Activated CD4-positive, alpha-beta T cell treated with anti-CD3 and anti-CD28 coated beads, Interleukin-2, amount 50 U/mL, for 24 hours (primary cell): ENCODE results near the gene ST7.
"Not testable (repeated sequence)": the region's sequence is repeated elsewhere in the genome, so short reads cannot be mapped to it uniquely, and the experiment has no call there.

Experiments
- DNase-seq, 2 donors: peaks; one replicate each; pipeline ENCODE4 v3.0.0-alpha.2; 2020; ENCODE audit warnings: low read depth in 1 of 2, low spot score in 1 of 2

Gene ST7

GRCh38 chr7:117217106-117218035 is 264.1 kb downstream of the ST7 start:
- no peak for DNase-seq

DNA sequence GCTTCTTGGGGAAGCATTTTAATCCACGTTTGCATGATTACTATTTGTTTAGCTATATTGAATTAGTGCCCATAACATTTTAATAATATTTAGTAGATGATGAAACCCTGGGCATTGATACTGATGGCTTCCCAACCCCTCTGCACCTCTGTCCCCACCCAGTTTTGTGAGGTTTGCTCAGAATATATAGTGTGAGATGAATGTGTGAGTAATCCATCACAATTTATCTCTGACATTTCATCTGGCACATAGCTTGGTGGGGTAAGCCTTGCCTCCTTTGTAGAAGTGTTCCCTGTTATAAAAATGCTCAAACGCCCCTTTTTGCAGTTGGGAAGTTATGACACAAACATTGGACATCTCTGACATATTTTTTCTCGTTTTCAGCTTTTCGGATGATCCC is 265.4 kb downstream of the ST7 start:
- DNase-seq: no peak

- no peak for DNase-seq
Observed at GRCh38 chr7:117219485-117219884, 266.2 kb downstream of the ST7 start.

- DNase-seq: no peak
Observed at GRCh38 chr7:117220836-117221235, 267.5 kb downstream of the ST7 start.

- DNase-seq: no peak
Observed at GRCh38 chr7:117225536-117225935, 272.2 kb downstream of the ST7 start.

GRCh38 chr7:117227091-117227490 is 273.8 kb downstream of the ST7 start:
- no peak for DNase-seq

DNA sequence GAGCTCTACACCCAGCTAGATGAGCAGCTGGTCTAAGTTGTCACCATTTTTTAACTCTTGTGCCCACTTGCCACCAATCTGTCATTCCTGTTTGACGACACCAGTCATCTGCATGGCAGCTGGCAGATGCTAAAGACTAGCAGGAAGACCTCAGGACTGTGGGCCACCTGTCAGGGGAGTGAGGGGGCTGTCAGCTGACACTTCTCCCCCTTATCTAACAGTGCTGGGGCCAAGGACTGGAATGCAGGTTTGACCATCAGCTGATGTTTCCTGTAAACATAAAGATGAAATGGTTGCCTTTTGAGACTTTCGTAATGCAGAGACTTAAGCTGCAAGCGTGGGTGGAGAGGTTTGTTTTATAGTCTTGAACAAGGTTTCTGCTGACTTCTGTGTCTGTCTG is 276.0 kb downstream of the ST7 start:
- no peak for DNase-seq

- no peak for DNase-seq
Observed at GRCh38 chr7:117230276-117231046, 277.2 kb downstream of the ST7 start.

- no peak for DNase-seq
Observed at GRCh38 chr7:117231047-117231359, 277.7 kb downstream of the ST7 start.

DNA sequence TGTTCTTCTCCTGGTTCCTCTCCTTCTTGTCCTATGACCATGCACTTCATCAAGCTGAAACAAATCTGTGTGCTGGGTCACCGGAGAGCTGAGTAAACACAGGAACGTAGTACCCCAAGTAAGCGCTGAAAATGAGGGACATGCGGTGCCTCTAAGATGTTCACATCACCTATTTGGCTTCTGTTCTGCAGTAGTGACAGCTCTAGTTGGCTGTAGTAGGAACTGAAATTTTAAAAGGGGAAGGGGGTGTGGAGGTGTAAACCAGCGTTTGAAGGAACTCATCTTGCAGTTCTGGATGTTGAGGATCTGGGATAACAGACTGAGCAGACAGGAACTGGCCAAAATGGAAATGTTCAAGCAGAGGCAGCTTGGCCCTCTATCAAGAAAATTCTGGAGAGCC is 284.3 kb downstream of the ST7 start:
- no peak for DNase-seq

DNA sequence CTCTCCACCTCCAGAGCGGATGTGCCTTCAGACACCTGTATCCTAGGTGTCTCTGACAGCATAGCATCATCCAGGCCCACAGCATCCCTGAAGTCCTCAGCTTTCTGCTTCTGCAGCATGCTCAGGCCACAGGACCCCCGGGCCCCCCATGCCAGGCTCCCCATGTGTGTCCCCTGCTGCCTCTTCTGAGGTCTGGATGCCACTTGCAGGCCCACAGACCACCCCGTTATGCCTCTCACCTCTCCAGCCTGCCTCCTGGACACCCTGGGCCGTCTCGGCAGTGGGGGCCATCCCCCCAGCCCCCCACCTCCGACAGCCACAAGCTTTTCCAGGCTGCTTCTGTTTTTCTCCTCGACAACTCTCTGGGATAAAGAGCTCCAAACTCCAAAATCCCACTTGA is 285.2 kb downstream of the ST7 start:
- no peak for DNase-seq

DNA sequence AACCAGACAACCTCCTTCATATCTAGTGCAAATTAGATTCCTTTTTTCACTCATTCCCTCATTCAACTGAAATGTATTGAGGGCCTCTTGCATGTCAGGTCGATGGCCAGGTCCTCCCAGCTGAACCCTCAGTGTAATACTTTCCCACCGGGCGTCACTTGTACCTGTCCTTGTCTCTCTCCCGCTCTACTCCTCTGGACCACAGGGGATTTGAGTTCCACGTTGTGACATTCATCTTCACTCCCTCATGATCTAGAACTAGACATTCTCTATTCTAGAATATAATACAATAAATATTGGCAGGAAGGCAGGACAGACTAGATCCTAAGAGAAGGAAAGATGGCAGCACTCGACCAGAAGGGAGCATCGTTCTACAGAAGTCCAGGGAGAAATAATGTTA is 285.6 kb downstream of the ST7 start:
- DNase-seq: no peak

- DNase-seq: no peak
Observed at GRCh38 chr7:117241088-117241487, 287.8 kb downstream of the ST7 start.

DNA sequence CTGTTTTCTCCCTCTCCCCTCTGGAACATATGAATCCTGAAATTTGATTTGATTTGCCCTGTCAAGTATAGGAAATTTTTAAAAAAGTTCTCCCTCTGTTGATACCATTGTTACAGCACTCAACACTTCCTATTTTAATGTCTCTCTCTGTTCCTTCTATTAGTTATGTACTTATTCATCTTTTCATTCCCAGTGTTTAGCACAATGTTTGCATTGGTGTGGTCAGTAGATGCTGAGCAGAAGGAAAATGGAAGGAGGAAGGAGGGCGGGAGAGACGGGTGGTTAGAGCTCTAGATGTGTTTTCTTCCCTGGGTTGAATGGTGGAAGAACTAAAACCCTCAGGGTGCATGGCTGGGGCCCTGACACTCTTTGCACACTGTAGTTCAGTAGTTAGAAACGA is 290.1 kb downstream of the ST7 start:
- DNase-seq: no peak

DNA sequence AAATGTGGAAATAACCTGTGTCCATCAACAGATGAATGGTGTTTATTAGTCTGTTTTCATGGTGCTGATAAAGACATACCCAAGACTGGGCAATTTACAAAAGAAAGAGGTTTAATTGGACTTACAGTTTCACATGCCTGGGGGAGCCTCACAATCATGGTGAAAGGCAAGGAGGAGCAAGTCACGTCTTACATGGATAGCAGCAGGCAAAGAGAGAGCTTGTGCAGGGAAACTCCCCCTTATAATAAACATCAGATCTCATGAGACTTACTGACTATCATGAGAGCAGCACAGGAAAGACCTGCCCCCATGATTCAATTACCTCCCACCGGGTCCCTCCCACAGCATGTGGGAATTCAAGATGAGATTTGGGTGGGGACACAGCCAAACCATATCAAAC is 292.4 kb downstream of the ST7 start:
- DNase-seq: not testable (repeated sequence)

- no peak for DNase-seq
Observed at GRCh38 chr7:117247809-117248208, 294.5 kb downstream of the ST7 start.

DNA sequence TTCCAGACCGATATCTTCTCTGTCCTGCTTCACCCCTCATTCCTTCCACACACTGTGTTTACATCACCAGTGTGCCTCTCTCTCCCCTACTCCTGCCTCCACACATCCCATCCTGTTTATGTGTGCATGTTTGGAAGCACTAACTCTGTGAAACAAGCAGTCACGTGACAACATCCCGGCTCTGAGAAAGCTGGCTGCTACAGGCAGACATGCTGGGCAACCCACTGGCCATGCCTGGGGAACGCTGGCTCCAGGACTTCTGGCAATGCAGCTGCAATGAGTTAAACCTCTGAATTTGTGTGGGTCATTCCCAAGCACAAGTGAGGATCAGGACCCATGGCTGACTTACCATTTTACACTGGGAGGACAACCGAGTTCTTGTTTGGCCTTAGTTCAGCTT is 295.5 kb downstream of the ST7 start:
- DNase-seq: no peak

- no peak for DNase-seq
Observed at GRCh38 chr7:117249696-117250095, 296.4 kb downstream of the ST7 start.

DNA sequence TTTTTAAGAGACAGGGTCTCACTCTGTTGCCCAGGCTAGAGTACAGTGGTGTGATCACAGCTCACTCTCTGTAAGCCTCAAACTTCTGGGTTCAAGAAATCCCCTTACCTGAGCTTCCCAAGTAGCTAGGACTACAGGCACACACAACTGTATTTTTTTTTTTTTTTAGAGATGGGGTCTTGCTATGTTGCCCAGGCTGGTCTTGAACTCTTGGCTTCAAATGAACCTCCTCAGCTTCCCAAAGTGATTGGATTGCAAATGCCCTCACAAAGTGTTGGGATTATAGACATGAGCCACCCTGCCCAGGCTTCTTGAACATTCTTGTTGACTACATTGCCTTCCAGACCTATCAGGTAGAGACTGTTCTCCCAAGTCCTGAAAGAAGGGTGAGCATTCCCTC is 296.9 kb downstream of the ST7 start:
- no peak for DNase-seq

DNA sequence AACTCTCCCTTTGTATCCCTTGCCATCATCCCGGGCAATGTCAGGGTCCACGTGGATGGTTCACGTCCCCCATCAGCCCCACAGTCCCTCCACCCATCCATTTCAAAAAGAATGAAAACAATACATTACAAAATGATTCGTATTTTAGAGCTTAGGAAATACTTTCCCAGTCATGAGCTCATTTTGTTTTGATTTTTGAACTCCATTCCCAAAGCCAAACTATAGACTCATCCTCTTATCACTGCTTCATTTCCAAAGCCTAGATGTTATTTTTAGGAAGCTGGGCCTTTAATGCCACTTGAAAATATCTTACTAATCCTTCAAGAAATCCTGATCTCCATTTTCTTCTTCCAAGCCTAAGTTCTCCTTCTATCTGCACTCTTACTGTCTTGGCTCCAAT is 297.5 kb downstream of the ST7 start:
- no peak for DNase-seq

DNA sequence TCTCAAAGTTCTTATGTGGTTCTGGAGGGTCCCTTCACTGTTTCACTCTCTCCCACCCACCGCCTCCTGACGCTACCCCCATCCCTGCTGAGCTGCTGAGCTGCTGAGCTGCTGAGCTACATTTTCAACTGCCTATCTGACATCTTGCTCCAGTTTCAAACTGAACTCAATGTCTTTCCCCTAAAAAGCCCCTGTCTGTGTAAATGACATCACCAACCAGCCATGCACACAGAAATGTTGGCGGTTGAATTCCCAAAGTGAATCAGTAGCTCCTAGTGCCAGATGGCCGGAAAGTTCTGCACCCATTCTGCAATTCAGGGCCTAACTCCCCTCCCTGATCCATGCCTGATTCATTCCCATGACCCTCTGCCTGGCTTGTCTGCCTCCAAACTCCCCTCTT is 298.4 kb downstream of the ST7 start:
- DNase-seq: no peak

GRCh38 chr7:117259615-117260014 is 306.3 kb downstream of the ST7 start:
- no peak for DNase-seq

- DNase-seq: no peak
Observed at GRCh38 chr7:117262546-117262945, 309.2 kb downstream of the ST7 start.
